NCI-H460 (cell line): Measurements from ENCODE around the gene USP36. TPM values are rescaled to one million over a fixed set of nuclear protein-coding genes. Genes with fewer than 3 reads are reported as not detected.
A peak's percentile ranks its signal among the peaks of the same experiment; 100 is the strongest.
"Not testable (repeated sequence)": the region's sequence is repeated elsewhere in the genome, so short reads cannot be mapped to it uniquely, and the experiment has no call there.

Source experiments
- DNase-seq: peaks from one replicate; pipeline ENCODE4 v3.0.0-alpha.2; 2016; ENCODE audit warnings: low read depth; ENCODE audit errors: extremely low read depth
- total RNA-seq: library from RNA; depleted of rRNA; stranded (reverse); fragments of >200 nt; shearing (Covaris generic); gene quantifications from 2 replicates; pipeline ENCODE4 v1.2.3, GENCODE V29; 2014

Gene USP36
- total RNA-seq, 1 experiment from 2014 or later, result 55.5 TPM

GRCh38 chr17:78873519-78874340, 33.1 kb upstream of the USP36 start:
- DNase-seq, result no peak

- no peak for DNase-seq
Measured at GRCh38 chr17:78872486-78872885, 31.9 kb upstream of the USP36 start.

- no peak for DNase-seq
Measured at GRCh38 chr17:78870621-78871020, 30.0 kb upstream of the USP36 start.

GRCh38 chr17:78868391-78868790, 27.8 kb upstream of the USP36 start:
- DNase-seq, result no peak

GRCh38 chr17:78867046-78867445, 26.4 kb upstream of the USP36 start:
- not testable (repeated sequence) for DNase-seq

- DNase-seq, result peak; percentile 84
Measured at GRCh38 chr17:78865682-78866390, 25.2 kb upstream of the USP36 start.

- no peak for DNase-seq
Measured at GRCh38 chr17:78864117-78864516, 23.5 kb upstream of the USP36 start.

- DNase-seq, result peak; percentile 77
Measured at GRCh38 chr17:78862073-78863023, 21.7 kb upstream of the USP36 start.

GRCh38 chr17:78861229-78861628, 20.6 kb upstream of the USP36 start:
- no peak for DNase-seq

- DNase-seq, result no peak
Measured at GRCh38 chr17:78859051-78859450, 18.4 kb upstream of the USP36 start.

- DNase-seq, result no peak
Measured at GRCh38 chr17:78857266-78857665, 16.7 kb upstream of the USP36 start.

GRCh38 chr17:78855561-78856165, 15.0 kb upstream of the USP36 start:
- no peak for DNase-seq

- no peak for DNase-seq
Measured at GRCh38 chr17:78854508-78854907, 13.9 kb upstream of the USP36 start.

- DNase-seq, result no peak
Measured at GRCh38 chr17:78853926-78854394, 13.3 kb upstream of the USP36 start.

GRCh38 chr17:78852709-78853121, 12.1 kb upstream of the USP36 start:
- DNase-seq, result peak; percentile 57

- DNase-seq, result no peak
Measured at GRCh38 chr17:78849026-78849425, 8.4 kb upstream of the USP36 start.

- no peak for DNase-seq
Measured at GRCh38 chr17:78847052-78847451, 6.4 kb upstream of the USP36 start.

GRCh38 chr17:78844301-78845005, 3.8 kb upstream of the USP36 start:
- DNase-seq, result no peak

- DNase-seq, result peak; percentile 47
Measured at GRCh38 chr17:78842881-78843565, 2.4 kb upstream of the USP36 start.
